ENCODE data around the gene BPIFA3.

BPIFA3 gene

DNA sequence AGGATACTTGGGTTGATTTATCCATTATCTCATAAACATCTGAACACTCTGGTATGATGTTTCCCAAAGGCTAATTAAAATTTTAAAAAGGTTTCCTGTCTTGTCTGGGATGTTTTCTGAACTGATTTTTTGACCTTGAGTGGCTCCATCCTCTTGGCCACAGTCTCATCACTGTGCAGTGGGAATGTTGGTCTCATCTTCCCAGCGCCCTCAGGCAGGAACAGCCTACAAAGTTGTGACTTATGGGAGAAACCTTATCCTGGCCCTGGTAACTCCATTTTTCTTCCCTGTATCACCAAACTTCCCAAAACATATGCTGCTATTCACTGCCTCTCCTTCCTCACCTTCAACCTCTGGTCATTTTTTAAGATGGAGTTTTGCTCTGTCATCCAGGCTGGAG is 6.8 kb upstream of the BPIFA3 start:
- no CpG with 5 or more reads among the region's 1 CpG for WGBS (ENCODE audit: insufficient coverage, insufficient read length)

DNA sequence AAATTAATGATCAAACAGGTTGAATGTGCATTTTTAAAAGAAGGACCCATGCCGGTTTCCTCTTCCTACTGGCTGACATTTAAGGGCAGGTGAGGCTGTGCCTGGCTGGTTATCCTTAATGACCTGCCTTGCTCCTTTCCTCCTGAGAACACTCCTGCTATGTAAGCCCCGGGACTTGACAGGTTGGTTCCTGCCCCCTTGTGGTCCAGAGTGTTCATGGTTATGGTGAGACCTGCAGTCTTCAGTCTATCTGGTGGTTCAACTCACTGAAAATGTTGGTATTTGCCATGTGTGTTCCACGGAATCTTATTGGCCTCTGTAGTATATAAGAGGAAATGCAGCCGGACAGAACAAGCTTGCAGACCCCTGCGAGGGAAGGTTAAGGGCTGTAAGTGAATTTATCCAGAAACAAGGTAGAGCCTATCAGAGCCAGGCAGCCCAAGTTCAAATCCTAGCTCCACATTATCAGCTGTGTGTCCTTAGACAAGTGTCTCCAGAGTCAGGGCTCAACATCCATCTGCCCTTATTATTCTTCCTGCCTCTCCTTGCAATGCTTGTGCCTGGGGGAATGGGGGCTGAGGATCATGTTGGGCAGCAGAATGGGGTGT is 5.2 kb upstream of the BPIFA3 start:
- no peaks in the 10 kb centered on the region; the same call in 1 of the 2 replicates for H3K27me3 ChIP-seq (ENCODE audit: control insufficient read depth, insufficient read depth, low read length)
- H3K36me3 ChIP-seq (ENCODE audit: control insufficient read depth, insufficient read depth, low read length): no peaks in the 10 kb centered on the region
- WGBS (ENCODE audit: insufficient coverage, insufficient read length): no CpG with 5 or more reads among the region's 5 CpGs
- H3K4me1 ChIP-seq (ENCODE audit: control insufficient read depth, insufficient read depth, low read length): no peaks in the 10 kb centered on the region
- no peak overlapping the region for H3K4me3 ChIP-seq (ENCODE audit: low read length)
- H3K9me3 ChIP-seq (ENCODE audit: control insufficient read depth, insufficient read depth, low read length): no peaks in the 10 kb centered on the region
- H3K27ac ChIP-seq (ENCODE audit: low read length): no peak overlapping the region
- peak; percentile 37 for DNase-seq (ENCODE audit: low read depth, low spot score)

More for the DNA sequence above, 6.8 kb upstream of the BPIFA3 start:
- no peaks in the 10 kb centered on the region for H3K9me3 ChIP-seq (ENCODE audit: control insufficient read depth, insufficient read depth, low read length)
- no peaks in the 10 kb centered on the region; the same call in 1 of the 2 replicates for H3K27me3 ChIP-seq (ENCODE audit: control insufficient read depth, insufficient read depth, low read length)
- no peak overlapping the region for H3K27ac ChIP-seq (ENCODE audit: low read length)
- H3K36me3 ChIP-seq (ENCODE audit: control insufficient read depth, insufficient read depth, low read length): no peaks in the 10 kb centered on the region
- H3K4me1 ChIP-seq (ENCODE audit: control insufficient read depth, insufficient read depth, low read length): no peaks in the 10 kb centered on the region
- no peak for DNase-seq (ENCODE audit: low read depth, low spot score)
- no peak overlapping the region for H3K4me3 ChIP-seq (ENCODE audit: low read length)

DNA sequence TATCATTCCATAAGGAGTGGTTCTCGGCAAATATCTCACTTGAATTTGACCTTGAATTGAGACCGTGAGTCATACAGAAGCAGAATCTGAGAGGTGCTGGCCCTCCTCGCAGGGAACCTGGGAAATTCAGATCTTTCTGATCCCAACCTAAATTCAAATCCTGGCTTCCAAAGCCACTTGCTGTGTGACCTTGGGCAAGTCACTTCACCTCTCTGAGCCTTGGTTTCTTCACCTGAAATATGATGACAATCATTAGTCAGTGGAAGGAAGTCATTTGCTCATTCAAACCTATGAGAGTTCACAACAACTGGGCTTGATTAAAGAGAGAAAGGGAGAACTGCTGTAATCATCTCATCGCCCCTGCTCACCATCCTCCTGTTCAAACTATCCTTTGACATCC is 7.2 kb downstream of the BPIFA3 start:
- Histone ChIP-seq H3K27me3 (ENCODE audit: control insufficient read depth, insufficient read depth, low read length) (no peaks in the 10 kb centered on the region; the same call in 1 of the 2 replicates), H3K4me3 (ENCODE audit: low read length) (no peak overlapping the region), H3K4me1 (ENCODE audit: control insufficient read depth, insufficient read depth, low read length) (no peaks in the 10 kb centered on the region), H3K36me3 (ENCODE audit: control insufficient read depth, insufficient read depth, low read length) (no peaks in the 10 kb centered on the region), H3K9me3 (ENCODE audit: control insufficient read depth, insufficient read depth, low read length) (no peaks in the 10 kb centered on the region), H3K27ac (ENCODE audit: low read length) (no peak overlapping the region)
- no peak for DNase-seq (ENCODE audit: low read depth, low spot score)
- no CpG with 5 or more reads among the region's 4 CpGs for WGBS (ENCODE audit: insufficient coverage, insufficient read length)

DNA sequence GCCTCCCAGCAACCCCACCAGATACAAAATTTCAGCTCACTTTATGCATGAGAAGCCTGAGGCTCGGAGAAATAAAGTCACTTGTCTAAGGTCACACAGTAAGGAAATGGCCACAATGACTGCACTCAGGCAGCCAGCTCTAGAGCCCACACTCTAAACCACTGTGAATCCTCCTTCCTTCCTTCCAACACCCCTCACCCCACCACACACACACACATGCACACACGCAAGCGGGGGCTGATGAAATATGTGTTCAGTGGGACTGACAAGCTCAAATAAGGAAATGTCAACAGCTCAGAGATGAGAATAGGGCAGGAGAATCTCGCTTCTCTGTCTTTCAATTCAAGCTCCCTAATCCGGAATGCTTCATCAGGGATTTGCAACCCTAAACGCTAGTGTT is 12.7 kb downstream of the BPIFA3 start:
- no peaks in the 10 kb centered on the region for H3K9me3 ChIP-seq (ENCODE audit: control insufficient read depth, insufficient read depth, low read length)
- no peak overlapping the region for H3K27ac ChIP-seq (ENCODE audit: low read length)
- H3K36me3 ChIP-seq (ENCODE audit: control insufficient read depth, insufficient read depth, low read length): no peaks in the 10 kb centered on the region
- H3K27me3 ChIP-seq (ENCODE audit: control insufficient read depth, insufficient read depth, low read length): no peaks in the 10 kb centered on the region; the same call in 1 of the 2 replicates
- WGBS (ENCODE audit: insufficient coverage, insufficient read length): 100% methylated on average over 1 of the region's 6 CpGs
- DNase-seq (ENCODE audit: low read depth, low spot score): no peak
- no peaks in the 10 kb centered on the region for H3K4me1 ChIP-seq (ENCODE audit: control insufficient read depth, insufficient read depth, low read length)
- H3K4me3 ChIP-seq (ENCODE audit: low read length): no peak overlapping the region

DNA sequence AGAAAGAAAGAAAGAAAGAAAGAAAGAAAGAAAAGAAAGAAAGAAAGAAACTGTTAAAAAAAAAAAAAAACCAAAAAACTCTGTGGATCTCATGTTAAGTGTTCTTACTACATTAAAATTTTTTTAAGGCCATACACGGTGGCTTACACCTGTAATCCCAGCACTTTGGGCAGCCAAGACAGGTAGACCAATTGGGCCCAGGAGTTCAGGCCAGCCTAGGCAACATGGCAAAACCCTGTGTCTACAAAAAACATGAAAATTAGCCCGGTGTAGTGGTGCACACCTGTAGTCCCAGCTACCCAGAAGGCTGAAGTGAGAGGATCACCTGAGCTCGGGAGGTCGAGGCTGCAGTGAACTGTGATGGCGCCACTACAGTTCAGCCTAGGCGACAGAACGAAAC is 14.1 kb downstream of the BPIFA3 start:
- Histone ChIP-seq H3K9me3 (ENCODE audit: control insufficient read depth, insufficient read depth, low read length) (no peaks in the 10 kb centered on the region), H3K27me3 (ENCODE audit: control insufficient read depth, insufficient read depth, low read length) (no peaks in the 10 kb centered on the region), H3K36me3 (ENCODE audit: control insufficient read depth, insufficient read depth, low read length) (no peaks in the 10 kb centered on the region), H3K27ac (ENCODE audit: low read length) (no peak overlapping the region), H3K4me3 (ENCODE audit: low read length) (no peak overlapping the region), H3K4me1 (ENCODE audit: control insufficient read depth, insufficient read depth, low read length) (no peaks in the 10 kb centered on the region)
- no CpG with 5 or more reads among the region's 7 CpGs for WGBS (ENCODE audit: insufficient coverage, insufficient read length)
- no peak for DNase-seq (ENCODE audit: low read depth, low spot score)

DNA sequence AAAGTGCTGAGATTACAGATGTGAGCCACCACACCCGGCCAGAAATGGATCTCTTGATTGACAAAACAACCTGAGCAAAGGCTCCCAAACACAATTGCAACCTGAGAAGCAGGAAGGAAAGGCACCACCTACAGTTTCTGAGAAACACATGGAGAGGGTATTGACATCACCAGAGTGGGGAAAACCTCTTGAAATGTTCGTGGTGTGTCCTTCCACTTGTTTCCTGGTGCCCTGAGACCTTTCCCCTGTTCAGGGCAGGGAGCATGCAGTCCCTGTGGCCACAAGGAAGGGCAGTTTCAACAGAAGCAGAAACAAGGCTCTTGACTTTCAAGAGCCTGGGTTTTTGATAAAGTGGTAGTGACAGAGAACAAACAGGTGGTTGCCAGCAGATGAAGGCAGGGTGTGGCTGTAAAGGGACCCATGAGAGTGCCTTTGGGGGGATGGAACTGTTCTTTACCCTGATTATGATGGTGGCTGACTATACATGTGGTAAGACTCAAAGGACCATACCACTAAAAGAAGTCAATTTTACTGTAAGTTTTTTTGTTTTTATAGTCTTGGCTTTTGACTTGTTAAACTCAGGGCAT is 15.4 kb downstream of the BPIFA3 start:
- Histone ChIP-seq H3K4me3 (ENCODE audit: low read length) (no peak overlapping the region), H3K4me1 (ENCODE audit: control insufficient read depth, insufficient read depth, low read length) (no peaks in the 10 kb centered on the region), H3K27me3 (ENCODE audit: control insufficient read depth, insufficient read depth, low read length) (no peaks in the 10 kb centered on the region), H3K36me3 (ENCODE audit: control insufficient read depth, insufficient read depth, low read length) (no peaks in the 10 kb centered on the region), H3K9me3 (ENCODE audit: control insufficient read depth, insufficient read depth, low read length) (no peaks in the 10 kb centered on the region), H3K27ac (ENCODE audit: low read length) (no peak overlapping the region)
- DNase-seq (ENCODE audit: low read depth, low spot score): no peak
- no CpG with 5 or more reads among the region's 2 CpGs for WGBS (ENCODE audit: insufficient coverage, insufficient read length)

DNA sequence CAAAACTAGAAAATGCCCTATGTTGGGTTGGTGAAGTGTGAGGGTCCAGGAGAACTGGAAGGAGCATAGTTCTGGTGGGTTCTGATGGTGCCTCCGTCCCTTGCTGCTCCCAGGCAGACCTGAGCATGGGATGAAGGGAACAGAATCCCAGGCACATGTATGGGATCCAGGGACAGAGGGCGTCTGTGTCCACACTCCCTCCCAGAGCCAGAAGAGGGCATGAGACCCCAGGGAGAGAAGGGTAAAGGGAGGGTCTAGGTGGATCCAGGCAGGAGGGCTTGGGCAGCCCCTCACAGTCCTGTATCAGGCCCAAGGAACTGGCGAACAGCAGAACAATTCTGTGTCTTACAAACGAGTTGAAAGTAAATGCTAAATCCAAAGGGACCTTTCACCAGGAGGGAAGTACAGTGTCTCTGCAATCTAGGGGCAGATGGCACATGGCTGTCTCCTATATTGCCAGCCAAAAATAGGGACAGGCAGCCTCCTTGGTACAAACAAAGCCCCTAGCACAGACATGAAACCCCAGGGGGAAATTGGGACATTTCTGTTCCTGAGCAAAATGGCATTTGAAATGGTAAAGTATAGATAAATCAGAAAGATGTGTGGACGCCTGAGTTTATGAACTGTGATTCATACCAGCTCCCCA is 16.1 kb downstream of the BPIFA3 start:
- Histone ChIP-seq H3K27ac (ENCODE audit: low read length) (no peak overlapping the region), H3K36me3 (ENCODE audit: control insufficient read depth, insufficient read depth, low read length) (no peaks in the 10 kb centered on the region), H3K4me1 (ENCODE audit: control insufficient read depth, insufficient read depth, low read length) (no peaks in the 10 kb centered on the region), H3K27me3 (ENCODE audit: control insufficient read depth, insufficient read depth, low read length) (no peaks in the 10 kb centered on the region), H3K4me3 (ENCODE audit: low read length) (no peak overlapping the region), H3K9me3 (ENCODE audit: control insufficient read depth, insufficient read depth, low read length) (no peaks in the 10 kb centered on the region)
- peak; percentile 31 for DNase-seq (ENCODE audit: low read depth, low spot score)
- WGBS (ENCODE audit: insufficient coverage, insufficient read length): no CpG with 5 or more reads among the region's 5 CpGs

DNA sequence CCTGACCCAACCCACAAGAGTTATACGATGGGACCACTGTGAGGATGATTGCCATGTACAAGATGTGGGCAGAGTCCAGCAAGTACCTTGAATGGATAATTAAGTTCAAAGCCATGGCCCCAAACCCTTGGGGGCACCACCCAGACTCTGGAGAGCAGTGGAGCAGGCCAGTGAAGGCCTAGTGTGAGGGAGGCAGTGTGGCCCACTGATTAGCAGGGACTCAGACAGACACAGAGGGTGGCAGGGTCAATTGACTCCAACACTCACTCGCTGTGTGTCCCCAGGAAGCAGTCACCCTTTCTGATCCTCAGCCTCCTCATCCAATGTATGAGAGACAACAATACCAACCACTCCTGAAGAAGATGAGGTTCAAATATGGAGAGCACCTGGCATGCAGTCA is 16.9 kb downstream of the BPIFA3 start:
- WGBS (ENCODE audit: insufficient coverage, insufficient read length): no CpG with 5 or more reads among the region's 2 CpGs

DNA sequence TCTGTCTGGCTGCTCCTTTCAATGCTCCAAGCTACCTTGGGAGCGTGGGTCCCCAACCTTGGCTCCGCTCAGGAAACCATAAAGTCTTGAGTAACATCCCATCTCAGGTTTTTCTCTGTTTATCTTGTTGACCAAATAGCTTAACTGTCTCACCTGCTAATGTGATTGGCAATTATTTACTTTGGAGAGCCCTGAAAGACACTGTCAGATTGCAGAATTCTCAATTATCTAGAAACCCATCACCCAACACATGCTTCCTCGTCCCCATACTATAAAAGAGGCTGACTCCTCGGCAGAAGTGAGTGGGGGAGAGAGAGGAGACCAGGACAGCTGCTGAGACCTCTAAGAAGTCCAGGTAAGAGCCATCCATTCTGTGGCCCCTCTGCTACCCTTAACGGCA is 18.5 kb downstream of the BPIFA3 start, which contains the start of gene BPIFA1:
Gene BPIFA1, plus strand, starts transcription at position 301 of the 400 bp plus-strand sequence. CDS start 1,716 bp downstream, outside the sequence.
- H3K4me1 ChIP-seq (ENCODE audit: control insufficient read depth, insufficient read depth, low read length): no peaks in the 10 kb centered on the region
- H3K4me3 ChIP-seq (ENCODE audit: low read length): no peak within 1 kb of the TSS
- no peak within 1 kb of the TSS for H3K27ac ChIP-seq (ENCODE audit: low read length)
- H3K27me3 ChIP-seq (ENCODE audit: control insufficient read depth, insufficient read depth, low read length): no peaks in the 10 kb centered on the region
- WGBS (ENCODE audit: insufficient coverage, insufficient read length): no CpG with 5 or more reads among the region's 5 CpGs
- no peak for DNase-seq (ENCODE audit: low read depth, low spot score)
- no peaks in the 10 kb centered on the region for H3K36me3 ChIP-seq (ENCODE audit: control insufficient read depth, insufficient read depth, low read length)
- no peaks in the 10 kb centered on the region for H3K9me3 ChIP-seq (ENCODE audit: control insufficient read depth, insufficient read depth, low read length)

More for the DNA sequence above, 16.9 kb downstream of the BPIFA3 start:
- no peaks in the 10 kb centered on the region for H3K27me3 ChIP-seq (ENCODE audit: control insufficient read depth, insufficient read depth, low read length)
- no peaks in the 10 kb centered on the region for H3K36me3 ChIP-seq (ENCODE audit: control insufficient read depth, insufficient read depth, low read length)
- no peaks in the 10 kb centered on the region for H3K4me1 ChIP-seq (ENCODE audit: control insufficient read depth, insufficient read depth, low read length)
- H3K4me3 ChIP-seq (ENCODE audit: low read length): no peak overlapping the region
- no peak for DNase-seq (ENCODE audit: low read depth, low spot score)
- H3K9me3 ChIP-seq (ENCODE audit: control insufficient read depth, insufficient read depth, low read length): no peaks in the 10 kb centered on the region
- H3K27ac ChIP-seq (ENCODE audit: low read length): no peak overlapping the region

DNA sequence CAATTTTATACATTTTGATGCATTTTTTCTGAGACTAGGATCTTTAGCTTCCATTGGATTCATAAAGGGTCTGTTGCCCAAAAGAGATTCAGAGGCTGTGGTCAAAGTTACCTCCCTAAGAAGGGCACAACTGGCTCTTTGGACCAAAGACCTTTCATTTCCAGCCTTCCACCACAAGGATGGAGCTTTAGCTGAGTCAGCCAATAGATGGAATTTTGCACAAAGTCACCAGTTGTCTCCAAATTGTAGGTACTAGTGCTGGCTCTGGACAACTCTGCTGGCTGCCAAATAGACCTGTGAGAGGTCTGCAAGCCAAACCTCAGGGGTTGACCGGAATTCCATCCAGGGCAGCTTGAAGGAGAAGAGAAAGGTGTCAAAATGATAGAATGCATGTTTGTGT is 19.2 kb downstream of the BPIFA3 start:
- Histone ChIP-seq H3K36me3 (ENCODE audit: control insufficient read depth, insufficient read depth, low read length) (no peaks in the 10 kb centered on the region), H3K4me1 (ENCODE audit: control insufficient read depth, insufficient read depth, low read length) (no peaks in the 10 kb centered on the region), H3K4me3 (ENCODE audit: low read length) (no peak overlapping the region), H3K27ac (ENCODE audit: low read length) (no peak overlapping the region), H3K27me3 (ENCODE audit: control insufficient read depth, insufficient read depth, low read length) (no peaks in the 10 kb centered on the region), H3K9me3 (ENCODE audit: control insufficient read depth, insufficient read depth, low read length) (no peaks in the 10 kb centered on the region)
- no CpG with 5 or more reads among the region's 1 CpG for WGBS (ENCODE audit: insufficient coverage, insufficient read length)
- no peak for DNase-seq (ENCODE audit: low read depth, low spot score)
